ENCODE data around the gene CCDC172.

CCDC172 gene

DNA sequence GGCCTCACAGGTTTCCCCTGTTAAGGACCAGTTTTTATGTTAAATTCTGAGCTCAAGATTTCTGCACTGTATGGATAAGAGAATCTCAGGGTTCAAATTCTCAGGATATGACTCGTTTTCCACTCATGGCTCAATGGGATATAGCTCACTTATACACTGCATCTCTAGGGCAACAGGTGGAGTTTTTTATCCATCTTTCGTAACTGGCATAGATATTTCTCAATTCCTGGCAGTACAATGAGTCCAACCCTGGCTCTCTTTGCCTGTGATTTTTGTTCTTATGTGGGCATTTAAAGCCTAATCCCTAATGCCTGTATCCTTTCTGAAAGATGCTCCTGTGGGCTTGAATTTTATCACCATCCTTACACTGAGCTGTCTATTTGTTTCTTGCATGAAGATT, 7.6 kb downstream of the CCDC172 start:
- Histone ChIP-seq H3K27me3 (ENCODE audit: control insufficient read depth, low read length) (no peaks in the 10 kb centered on the region), H3F3A (ENCODE audit: control insufficient read depth, insufficient read depth) (no peaks in the 10 kb centered on the region), H4K20me1 (ENCODE audit: control insufficient read depth, insufficient read depth, low read depth, low read length) (no peaks in the 10 kb centered on the region), H3K27ac (ENCODE audit: low read depth, low read length) (no peak overlapping the region), H3K79me2 (ENCODE audit: control insufficient read depth, low read length) (no peaks in the 10 kb centered on the region), H3K36me3 (ENCODE audit: control insufficient read depth, low read length) (no peaks in the 10 kb centered on the region), H3K4me3 (ENCODE audit: low read length) (no peak overlapping the region), H3K4me2 (ENCODE audit: low read length) (no peak overlapping the region), H3K9me3 (ENCODE audit: control insufficient read depth, insufficient read depth, low read length) (no peaks in the 10 kb centered on the region), H3K9me2 (replicated peaks; ENCODE audit: control insufficient read depth, low read length) (no peaks in the 10 kb centered on the region), H3K4me1 (ENCODE audit: control insufficient read depth, low read length) (no peaks in the 10 kb centered on the region)
- no peak for TF ChIP-seq EZH2phosphoT487 (IDR thresholded peaks at IDR 0.05; ENCODE audit: borderline replicate concordance, low read length)
- TF ChIP-seq, protein P1, sequence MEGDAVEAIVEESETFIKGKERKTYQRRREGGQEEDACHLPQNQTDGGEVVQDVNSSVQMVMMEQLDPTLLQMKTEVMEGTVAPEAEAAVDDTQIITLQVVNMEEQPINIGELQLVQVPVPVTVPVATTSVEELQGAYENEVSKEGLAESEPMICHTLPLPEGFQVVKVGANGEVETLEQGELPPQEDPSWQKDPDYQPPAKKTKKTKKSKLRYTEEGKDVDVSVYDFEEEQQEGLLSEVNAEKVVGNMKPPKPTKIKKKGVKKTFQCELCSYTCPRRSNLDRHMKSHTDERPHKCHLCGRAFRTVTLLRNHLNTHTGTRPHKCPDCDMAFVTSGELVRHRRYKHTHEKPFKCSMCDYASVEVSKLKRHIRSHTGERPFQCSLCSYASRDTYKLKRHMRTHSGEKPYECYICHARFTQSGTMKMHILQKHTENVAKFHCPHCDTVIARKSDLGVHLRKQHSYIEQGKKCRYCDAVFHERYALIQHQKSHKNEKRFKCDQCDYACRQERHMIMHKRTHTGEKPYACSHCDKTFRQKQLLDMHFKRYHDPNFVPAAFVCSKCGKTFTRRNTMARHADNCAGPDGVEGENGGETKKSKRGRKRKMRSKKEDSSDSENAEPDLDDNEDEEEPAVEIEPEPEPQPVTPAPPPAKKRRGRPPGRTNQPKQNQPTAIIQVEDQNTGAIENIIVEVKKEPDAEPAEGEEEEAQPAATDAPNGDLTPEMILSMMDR (IDR thresholded peaks at IDR 0.05; ENCODE audit: low read depth, low read length, poor library complexity, severe bottlenecking) = no peak

DNA sequence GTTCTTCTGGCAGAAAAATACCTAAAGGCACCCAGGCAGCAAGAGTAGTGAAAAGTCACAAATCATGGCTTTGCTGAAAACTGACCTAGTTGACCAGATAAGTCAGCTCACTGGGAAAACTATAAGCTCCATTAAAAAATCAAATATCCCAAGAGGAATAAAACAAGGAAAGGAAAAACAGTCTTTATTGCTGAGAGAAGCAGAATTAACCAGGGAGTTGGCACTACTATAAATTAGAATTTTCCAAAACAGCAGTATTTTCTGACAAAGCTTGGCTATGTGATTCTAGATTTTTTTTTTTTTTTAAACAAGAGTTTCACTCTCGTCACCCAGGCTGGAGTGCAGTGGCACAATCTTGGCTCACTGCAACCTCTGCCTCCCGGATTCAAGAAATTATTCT, 12.6 kb downstream of the CCDC172 start:
- H3K79me2 ChIP-seq (ENCODE audit: control insufficient read depth, low read length) = no peaks in the 10 kb centered on the region
- no peaks in the 10 kb centered on the region for H3K36me3 ChIP-seq (ENCODE audit: control insufficient read depth, low read length)
- no peaks in the 10 kb centered on the region for H3K9me2 ChIP-seq (replicated peaks; ENCODE audit: control insufficient read depth, low read length)
- H3F3A ChIP-seq (ENCODE audit: control insufficient read depth, insufficient read depth) = no peaks in the 10 kb centered on the region
- H3K27me3 ChIP-seq (ENCODE audit: control insufficient read depth, low read length) = no peaks in the 10 kb centered on the region
- no peak overlapping the region for H3K27ac ChIP-seq (ENCODE audit: low read depth, low read length)
- H3K4me1 ChIP-seq (ENCODE audit: control insufficient read depth, low read length) = no peaks in the 10 kb centered on the region
- H3K4me3 ChIP-seq (ENCODE audit: low read length) = no peak overlapping the region
- H3K9me3 ChIP-seq (ENCODE audit: control insufficient read depth, insufficient read depth, low read length) = no peaks in the 10 kb centered on the region
- no peaks in the 10 kb centered on the region for H4K20me1 ChIP-seq (ENCODE audit: control insufficient read depth, insufficient read depth, low read depth, low read length)
- TF ChIP-seq EZH2phosphoT487 (IDR thresholded peaks at IDR 0.05; ENCODE audit: borderline replicate concordance, low read length) = no peak
- TF ChIP-seq, protein P1 (IDR thresholded peaks at IDR 0.05; ENCODE audit: low read depth, low read length, poor library complexity, severe bottlenecking) = no peak
- H3K4me2 ChIP-seq (ENCODE audit: low read length) = no peak overlapping the region

DNA sequence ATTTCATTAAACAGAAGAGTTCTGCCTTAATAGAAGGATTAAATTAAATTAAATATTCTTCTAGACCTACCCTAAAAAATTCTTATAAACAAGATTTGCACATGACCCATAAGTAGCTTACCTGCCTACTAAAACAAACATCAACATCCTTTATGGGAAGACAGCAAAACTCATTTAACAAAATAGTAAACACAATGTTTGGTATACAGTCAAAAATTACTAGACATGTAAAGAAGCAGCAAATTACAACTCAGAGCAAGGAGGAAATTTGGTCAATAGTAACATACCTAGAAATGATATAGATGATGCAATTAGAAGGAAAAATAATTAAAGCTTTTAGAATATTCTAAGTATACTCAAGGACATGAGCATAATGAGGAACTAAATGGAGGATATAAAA, 27.9 kb downstream of the CCDC172 start:
- H3K4me2 ChIP-seq (ENCODE audit: low read length) = no peak overlapping the region
- no peaks in the 10 kb centered on the region for H3K79me2 ChIP-seq (ENCODE audit: control insufficient read depth, low read length)
- H3K9me3 ChIP-seq (ENCODE audit: control insufficient read depth, insufficient read depth, low read length) = no peaks in the 10 kb centered on the region
- H3K36me3 ChIP-seq (ENCODE audit: control insufficient read depth, low read length) = no peaks in the 10 kb centered on the region
- no peaks in the 10 kb centered on the region for H3K9me2 ChIP-seq (replicated peaks; ENCODE audit: control insufficient read depth, low read length)
- no peak overlapping the region for H3K4me3 ChIP-seq (ENCODE audit: low read length)
- H3K4me1 ChIP-seq (ENCODE audit: control insufficient read depth, low read length) = no peaks in the 10 kb centered on the region
- TF ChIP-seq EZH2phosphoT487 (IDR thresholded peaks at IDR 0.05; ENCODE audit: borderline replicate concordance, low read length) = no peak
- TF ChIP-seq, protein P1 (IDR thresholded peaks at IDR 0.05; ENCODE audit: low read depth, low read length, poor library complexity, severe bottlenecking) = no peak
- H3F3A ChIP-seq (ENCODE audit: control insufficient read depth, insufficient read depth) = no peaks in the 10 kb centered on the region
- H3K27ac ChIP-seq (ENCODE audit: low read depth, low read length) = no peak overlapping the region
- no peaks in the 10 kb centered on the region for H4K20me1 ChIP-seq (ENCODE audit: control insufficient read depth, insufficient read depth, low read depth, low read length)
- H3K27me3 ChIP-seq (ENCODE audit: control insufficient read depth, low read length) = no peaks in the 10 kb centered on the region

DNA sequence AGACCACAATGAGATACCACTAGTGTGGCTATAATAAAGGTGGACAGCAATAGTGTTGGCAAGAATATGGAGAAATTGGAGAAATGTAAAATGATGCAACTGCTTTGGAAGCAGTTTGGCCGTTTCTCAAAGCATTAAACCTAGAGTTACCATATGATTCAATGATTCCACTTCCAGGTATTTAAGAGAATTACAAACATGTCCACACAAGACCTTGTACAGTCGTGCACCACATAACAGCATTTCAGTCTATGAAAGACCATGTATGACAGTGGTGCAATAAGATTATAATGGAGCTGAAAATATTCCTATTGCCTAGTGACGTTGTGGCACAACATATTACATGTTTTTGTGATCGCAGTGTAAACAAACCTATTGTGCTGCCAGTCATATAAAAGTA, 29.6 kb downstream of the CCDC172 start:
- TF ChIP-seq, protein P1 (IDR thresholded peaks at IDR 0.05; ENCODE audit: low read depth, low read length, poor library complexity, severe bottlenecking) = no peak
- TF ChIP-seq EZH2phosphoT487 (IDR thresholded peaks at IDR 0.05; ENCODE audit: borderline replicate concordance, low read length) = no peak
- Histone ChIP-seq H3K27me3 (ENCODE audit: control insufficient read depth, low read length) (no peaks in the 10 kb centered on the region), H3K4me3 (ENCODE audit: low read length) (no peak overlapping the region), H3K27ac (ENCODE audit: low read depth, low read length) (no peak overlapping the region), H3K36me3 (ENCODE audit: control insufficient read depth, low read length) (no peaks in the 10 kb centered on the region), H3K9me3 (ENCODE audit: control insufficient read depth, insufficient read depth, low read length) (no peaks in the 10 kb centered on the region), H3K4me1 (ENCODE audit: control insufficient read depth, low read length) (no peaks in the 10 kb centered on the region), H3K9me2 (replicated peaks; ENCODE audit: control insufficient read depth, low read length) (no peaks in the 10 kb centered on the region), H3F3A (ENCODE audit: control insufficient read depth, insufficient read depth) (no peaks in the 10 kb centered on the region), H3K79me2 (ENCODE audit: control insufficient read depth, low read length) (no peaks in the 10 kb centered on the region), H4K20me1 (ENCODE audit: control insufficient read depth, insufficient read depth, low read depth, low read length) (no peaks in the 10 kb centered on the region), H3K4me2 (ENCODE audit: low read length) (no peak overlapping the region)

Measured in DOHH2 (cell line).